Brain microvascular endothelial cell (primary cell): ENCODE results near the gene GABRQ.
"Not testable (repeated sequence)": the region's sequence is repeated elsewhere in the genome, so short reads cannot be mapped to it uniquely, and the experiment has no call there.

ENCODE experiments used
- DNase-seq: peaks from one replicate; pipeline ENCODE4 v3.0.0-alpha.2; 2020
- H3K27ac ChIP-seq: fragments of 250-450 bp; sonication (Bioruptor Pico); 2 replicates; pipeline ENCODE4 v1.5.1; 2020; ENCODE audit warnings: mild to moderate bottlenecking, moderate library complexity
- H3K27me3 ChIP-seq: fragments of 250-450 bp; sonication (Bioruptor Pico); replicated peaks from 2 replicates; pipeline ENCODE4 v1.5.1; 2020; ENCODE audit warnings: mild to moderate bottlenecking
- H3K36me3 ChIP-seq: fragments of 250-450 bp; sonication (Bioruptor Pico); replicated peaks from 2 replicates; pipeline ENCODE4 v1.5.1; 2020; ENCODE audit warnings: mild to moderate bottlenecking
- H3K4me3 ChIP-seq: 2 replicates; pipeline ENCODE4 v1.5.1; 2011; ENCODE audit warnings: low read depth, mild to moderate bottlenecking, control low read depth, low read length, moderate library complexity
- in situ Hi-C: cut with HindIII; loops from 2 replicates; pipeline ENCODE4 v1.10.0; 2017; ENCODE audit warnings: low sequenced_read_pairs, low pct_ligation_motif_present

Gene GABRQ

GRCh38 chrX:152697952-152698931, 60.5 kb downstream of the GABRQ start, which contains the start of gene MAGEA3:
Gene MAGEA3 (plus strand): TSS chrX:152698794. CDS start chrX:152700833, 2,039 bp downstream.
- in situ Hi-C loops: not testable (repeated sequence)

GRCh38 chrX:152700390-152700789, 62.7 kb downstream of the GABRQ start:
- H3K27me3 ChIP-seq, in situ Hi-C loops, H3K4me3 ChIP-seq, H3K27ac ChIP-seq, H3K36me3 ChIP-seq, DNase-seq: not testable (repeated sequence)

More at GRCh38 chrX:152697952-152698931, 60.5 kb downstream of the GABRQ start, which contains the start of gene MAGEA3:
- not testable (repeated sequence) for H3K36me3 ChIP-seq, H3K4me3 ChIP-seq, DNase-seq, H3K27me3 ChIP-seq, H3K27ac ChIP-seq

- DNase-seq, H3K27ac ChIP-seq, H3K4me3 ChIP-seq, in situ Hi-C loops, H3K36me3 ChIP-seq, H3K27me3 ChIP-seq: not testable (repeated sequence)
Observed at GRCh38 chrX:152706500-152706899, 68.8 kb downstream of the GABRQ start.
